Heart right ventricle (tissue), 16 donors: ENCODE data around the gene CALU. TPM values are rescaled to one million over a fixed set of nuclear protein-coding genes. Genes with fewer than 3 reads are reported as not detected.

ENCODE experiments used
- ATAC-seq, 8 donors: fragments of 200-7000 bp; cut with Tn5 transposase; one replicate each; pipeline ENCODE4 v1.9.1; 2020; ENCODE audit warnings: mild to moderate bottlenecking in 8 of 8, moderate library complexity in 8 of 8, moderate number of reproducible peaks in 1 of 8
- DNase-seq, 2 donors: peaks; one replicate each; pipeline ENCODE4 v3.0.0-alpha.2; 2020
- H3K27ac ChIP-seq, 10 donors: fragments of 200-600 bp; sonication (generic) in 2 of 10; one replicate each; pipeline versions ENCODE4 v1.5.0 to v1.8.0; 2020 to 2022; ENCODE audit warnings: mild to moderate bottlenecking in 3 of 10
- H3K27me3 ChIP-seq, 7 donors: fragments of 200-600 bp; one replicate each; pipeline ENCODE4 v1.8.0; 2021 to 2022; ENCODE audit warnings: mild to moderate bottlenecking in 2 of 7
- H3K36me3 ChIP-seq, 9 donors: fragments of 200-600 bp; sonication (generic) in 1 of 9; one replicate each; pipeline versions ENCODE4 v1.5.0 to v1.8.0; 2020 to 2022; ENCODE audit warnings: mild to moderate bottlenecking in 2 of 9
- H3K4me1 ChIP-seq, 9 donors: fragments of 200-600 bp; sonication (generic) in 1 of 9; one replicate each; pipeline versions ENCODE4 v1.5.0 to v1.8.0; 2020 to 2022; ENCODE audit warnings: mild to moderate bottlenecking in 4 of 9
- H3K4me3 ChIP-seq, 10 donors: fragments of 200-600 bp; sonication (generic) in 2 of 10; one replicate each; pipeline versions ENCODE4 v1.5.0 to v1.8.0; 2020 to 2022; ENCODE audit warnings: mild to moderate bottlenecking in 7 of 10, moderate library complexity in 2 of 10
- H3K9me3 ChIP-seq, 11 donors: fragments of 200-600 bp in 10 of 11; sonication (generic) in 2 of 11; one replicate each; pipeline versions ENCODE4 v1.5.0 to v1.8.0; 2013 to 2022; ENCODE audit warnings: mild to moderate bottlenecking in 2 of 11, control low read depth in 1 of 11, moderate library complexity in 1 of 11
- CTCF ChIP-seq, 9 donors: fragments of 200-600 bp; sonication (generic) in 2 of 9; IDR thresholded peaks; one replicate each; pipeline versions ENCODE4 v1.5.0 to v1.8.0; 2021 to 2022; ENCODE audit warnings: antibody characterized with exemption in 9 of 9, mild to moderate bottlenecking in 5 of 9, moderate library complexity in 1 of 9
- WGBS, 2 donors: extraction: QIAGEN DNeasy Blood & Tissue Kit; methylation state at CpG; one replicate each; pipeline ENCODE4 v1.1.7; 2013; ENCODE audit warnings: inconsistent platforms in 1 of 2; 5-methylcytosine and 5-hydroxymethylcytosine counted together
- intact Hi-C, 10 donors: fragments of 100-400 bp; cut with DNase I; formaldehyde crosslinking; loops; one replicate each; pipeline versions ENCODE4 v1.11.1 to v1.14.2; 2022
- polyA plus RNA-seq, 2 donors: library from polyadenylated mRNA; stranded (reverse); fragments of 200-250 nt; gene quantifications; one replicate each; pipeline ENCODE4 v1.2.3, GENCODE V29; 2013
- total RNA-seq, 10 donors: library from RNA; stranded (reverse); fragmentation: NEBNext Ultra II Directional in 3 of 10; extraction: Animal tissue kit (Norgen Biotek cat#: 25700) in 3 of 10; gene quantifications; one replicate each; pipeline versions ENCODE4 v1.2.1 to v1.2.4, GENCODE V29; 2021 to 2023
- donor health status: Arrhythmogenic right ventricular cardiomyopathy.
- donor health status: ischemic (EF 13 %, LVEDD 7.1; RV severe dilation, severe dysfunction).
- donor health status: healthy with polysubstance abuse.
- donor health status: DM: no; HTN: yes; CAD: no.
- donor health status: DM: no; HTN: no; CAD: no.
- donor health status: ischemic (EF 25% LVEDD 6.9; RV normal size, moderate dysfunction).
- donor health status: ischemic (EF 25% LVEDD 5.7; RV mildly dilated, moderate dysfunction).
- donor health status: healthy.
- donor health status: DM: yes; HTN: yes; CAD: no.
- donor health status: Ischemic cardiomyopathy.
- donor health status: ischemic (EF 35%, LVEDD 5.7; RV mildly dilated, moderate dysfunction).
- donor health status: nonischemic (EF 11% LVEDD 7.7; RV severe dilation, severe dysfunction).
- donor health status: DM: yes; HTN: yes; CAD: no.
- donor health status: PGD.
- donor health status: ischemic (EF 29% LVEDD 5.4; RV normal size, mild dysfunction).
- donor health status: nonischemic (EF 23%, LVEDD 6.1; RV moderate dilation, normal function).

The CALU gene
- total and polyA plus RNA-seq, 12 donors = 39.9 to 333 (median 249) TPM

GRCh38 chr7:128699895-128700294 is 39.3 kb upstream of the CALU start:
- WGBS, 2 donors = 73 to 76% methylated on average over 1 of the region's 1 CpG
- Histone ChIP-seq H3K27ac (no peak overlapping the region), H3K4me1 (peaks cover 0 to 10% (median 6%) of the 10 kb centered on the region in 9 donors), H3K27me3 (peaks cover 0 to 59% (median 43%) of the 10 kb centered on the region in 7 donors), H3K4me3 (no peak overlapping the region), H3K36me3 (no peaks in the 10 kb centered on the region), H3K9me3 (no peaks in the 10 kb centered on the region)
- no peak for DNase-seq
- ATAC-seq = no peak
- intact Hi-C loops = no loop called here
- no peak for TF ChIP-seq CTCF (IDR thresholded peaks at IDR 0.05)

- WGBS, 2 donors = 83 to 87% methylated on average over 6 of the region's 6 CpGs
- H3K4me1 ChIP-seq = peaks cover 0 to 18% (median 6%) of the 10 kb centered on the region in 9 donors
- H3K36me3 ChIP-seq = no peaks in the 10 kb centered on the region
- no peak for TF ChIP-seq CTCF (IDR thresholded peaks at IDR 0.05)
- no peaks in the 10 kb centered on the region for H3K9me3 ChIP-seq
- H3K4me3 ChIP-seq = no peak overlapping the region
- intact Hi-C loops = no loop called here
- no peak for ATAC-seq
- H3K27me3 ChIP-seq = peaks cover 0 to 48% (median 43%) of the 10 kb centered on the region in 7 donors
- DNase-seq = no peak
- H3K27ac ChIP-seq = no peak overlapping the region
Measured at GRCh38 chr7:128701062-128701785, 37.9 kb upstream of the CALU start.

GRCh38 chr7:128703609-128704241 is 35.4 kb upstream of the CALU start:
- Histone ChIP-seq H3K27ac (no peak overlapping the region), H3K9me3 (no peaks in the 10 kb centered on the region), H3K4me1 (peaks cover 0 to 9% (median 0%) of the 10 kb centered on the region in 9 donors), H3K27me3 (peaks cover 0 to 23% (median 21%) of the 10 kb centered on the region in 7 donors), H3K36me3 (no peaks in the 10 kb centered on the region), H3K4me3 (no peak overlapping the region)
- TF ChIP-seq CTCF (IDR thresholded peaks at IDR 0.05) = no peak
- ATAC-seq = no peak
- 47 to 67% methylated on average over 7 of the region's 7 CpGs for WGBS, 2 donors
- no peak for DNase-seq
- intact Hi-C loops = no loop called here

- Histone ChIP-seq H3K27me3 (peaks cover 0 to 1% (median under 1%) of the 10 kb centered on the region in 7 donors), H3K36me3 (no peaks in the 10 kb centered on the region), H3K27ac (no peak overlapping the region), H3K4me3 (no peak overlapping the region), H3K4me1 (peaks cover 0 to 9% (median 0%) of the 10 kb centered on the region in 9 donors), H3K9me3 (no peaks in the 10 kb centered on the region)
- 68% methylated on average over 3 of the region's 3 CpGs for WGBS, 2 donors
- no peak for ATAC-seq
- no peak for TF ChIP-seq CTCF (IDR thresholded peaks at IDR 0.05)
- intact Hi-C loops = no loop called here
- no peak for DNase-seq
Measured at GRCh38 chr7:128705891-128706333, 33.2 kb upstream of the CALU start.
